H9 (cell line): ENCODE data around the gene APCDD1L. TPM values are rescaled to one million over a fixed set of nuclear protein-coding genes. Genes with fewer than 3 reads are reported as not detected.

Experiments
- DNase-seq: peaks from one replicate; pipeline ENCODE4 v3.0.0-alpha.2; 2017
- H2AFZ ChIP-seq: one replicate; pipeline ENCODE4 v1.6.1; 2013; ENCODE audit warnings: mild to moderate bottlenecking, low read length, control low read depth, moderate library complexity
- H2AK5ac ChIP-seq: 2 replicates; pipeline ENCODE4 v1.6.1; 2013; ENCODE audit warnings: low read length, control low read depth, mixed read lengths; ENCODE audit not compliant: insufficient read length
- H2BK120ac ChIP-seq: one replicate; pipeline ENCODE4 v1.6.1; 2013; ENCODE audit warnings: low read depth, mild to moderate bottlenecking, low read length, control low read depth, inconsistent platforms; ENCODE audit not compliant: poor library complexity, severe bottlenecking
- H2BK12ac ChIP-seq: 2 replicates; pipeline ENCODE4 v1.6.1; 2013; ENCODE audit warnings: low read length, control low read depth, mixed read lengths, low read depth; ENCODE audit not compliant: insufficient read length
- H2BK15ac ChIP-seq: 2 replicates; pipeline ENCODE4 v1.6.1; 2013; ENCODE audit warnings: low read depth, low read length, control low read depth
- H2BK20ac ChIP-seq: one replicate; pipeline ENCODE4 v1.6.1; 2013; ENCODE audit warnings: low read depth, mild to moderate bottlenecking, low read length, control low read depth, inconsistent platforms; ENCODE audit not compliant: poor library complexity, severe bottlenecking
- H2BK5ac ChIP-seq: 2 replicates; pipeline ENCODE4 v1.6.1; 2013; ENCODE audit warnings: low read length, control low read depth, mixed read lengths; ENCODE audit not compliant: insufficient read length
- H3K14ac ChIP-seq: 2 replicates; pipeline ENCODE4 v1.6.1; 2013; ENCODE audit warnings: low read length, control low read depth; ENCODE audit not compliant: insufficient read depth
- H3K18ac ChIP-seq: 2 replicates; pipeline ENCODE4 v1.6.1; 2013; ENCODE audit warnings: low read depth, mild to moderate bottlenecking, mixed read lengths, low read length, control low read depth; ENCODE audit not compliant: insufficient read length
- H3K23ac ChIP-seq: 2 replicates; pipeline ENCODE4 v1.6.1; 2013; ENCODE audit warnings: low read length, control low read depth, mixed read lengths, low read depth; ENCODE audit not compliant: insufficient read length
- H3K23me2 ChIP-seq: 2 replicates; pipeline ENCODE4 v1.6.1; 2013; ENCODE audit warnings: low read depth, mild to moderate bottlenecking, mixed read lengths, low read length, control low read depth; ENCODE audit not compliant: insufficient read length, poor library complexity, severe bottlenecking
- H3K27ac ChIP-seq: 2 replicates; pipeline ENCODE4 v1.5.1; 2013; ENCODE audit warnings: low read length, control low read depth, mixed read lengths, low read depth; ENCODE audit not compliant: insufficient read length
- H3K27me3 ChIP-seq: 2 replicates; pipeline ENCODE4 v1.6.1; 2013; ENCODE audit warnings: low read length, control low read depth, inconsistent platforms; ENCODE audit not compliant: insufficient read depth
- H3K4ac ChIP-seq: 2 replicates; pipeline ENCODE4 v1.6.1; 2013; ENCODE audit warnings: low read depth, mild to moderate bottlenecking, control low read depth, inconsistent platforms, low read length, moderate library complexity
- H3K4me1 ChIP-seq: 2 replicates; pipeline ENCODE4 v1.6.1; 2013; ENCODE audit warnings: low read length, control low read depth, inconsistent platforms; ENCODE audit not compliant: insufficient read depth
- H3K4me2 ChIP-seq: 2 replicates; pipeline ENCODE4 v1.6.1; 2013; ENCODE audit warnings: low read length, control low read depth, mixed read lengths; ENCODE audit not compliant: insufficient read length, insufficient read depth
- H3K56ac ChIP-seq: 2 replicates; pipeline ENCODE4 v1.6.1; 2013; ENCODE audit warnings: low read depth, mild to moderate bottlenecking, mixed read lengths, low read length, control low read depth; ENCODE audit not compliant: insufficient read length
- H3K79me1 ChIP-seq: 2 replicates; pipeline ENCODE4 v1.6.1; 2013; ENCODE audit warnings: low read depth, mild to moderate bottlenecking, moderate library complexity, low read length, control low read depth, inconsistent platforms; ENCODE audit not compliant: insufficient read depth, poor library complexity, severe bottlenecking
- H3K79me2 ChIP-seq: 2 replicates; pipeline ENCODE4 v1.6.1; 2013; ENCODE audit warnings: low read length, control low read depth, inconsistent platforms; ENCODE audit not compliant: insufficient read depth
- H3K9ac ChIP-seq: 2 replicates; pipeline ENCODE4 v1.6.1; 2013; ENCODE audit warnings: low read length, control low read depth, mixed read lengths; ENCODE audit not compliant: insufficient read length; ENCODE audit errors: extremely low read depth
- H3K9me3 ChIP-seq: one replicate; pipeline ENCODE4 v1.6.1; 2013; ENCODE audit warnings: low read depth, low read length, inconsistent platforms; ENCODE audit not compliant: control insufficient read depth
- H3T11ph ChIP-seq: one replicate; pipeline ENCODE4 v1.6.1; 2013; ENCODE audit warnings: mild to moderate bottlenecking, low read length, control low read depth, inconsistent platforms
- H4K20me1 ChIP-seq: one replicate; pipeline ENCODE4 v1.6.1; 2013; ENCODE audit not compliant: control insufficient read depth, insufficient read length, insufficient read depth
- H4K5ac ChIP-seq: 2 replicates; pipeline ENCODE4 v1.6.1; 2013; ENCODE audit warnings: low read depth, mild to moderate bottlenecking, mixed read lengths, low read length, control low read depth; ENCODE audit not compliant: insufficient read length
- H4K8ac ChIP-seq: replicated peaks from 2 replicates; pipeline ENCODE4 v1.6.1; 2013; ENCODE audit warnings: low read length, control low read depth, mixed read lengths, low read depth; ENCODE audit not compliant: insufficient read length
- H4K91ac ChIP-seq: 2 replicates; pipeline ENCODE4 v1.6.1; 2013; ENCODE audit warnings: low read depth, mild to moderate bottlenecking, moderate library complexity, mixed read lengths, low read length, control low read depth; ENCODE audit not compliant: insufficient read length
- H3K27ac Mint-ChIP-seq, 3 experiments: 2 replicates in 2 of 3; 3 replicates in 1 of 3; pipeline ENCODE4 v1.8.0; 2020 to 2021; ENCODE audit warnings: mixed read lengths in 3 of 3, mild to moderate bottlenecking in 1 of 3, moderate library complexity in 1 of 3
- H3K27me3 Mint-ChIP-seq: 2 replicates; pipeline ENCODE4 v1.8.0; 2021; ENCODE audit warnings: low read depth, mild to moderate bottlenecking, moderate library complexity, mixed read lengths
- H3K36me3 Mint-ChIP-seq, 3 experiments: 2 replicates in 2 of 3; 3 replicates in 1 of 3; pipeline ENCODE4 v1.8.0; 2020 to 2021; ENCODE audit warnings: low read depth in 3 of 3, mixed read lengths in 3 of 3; ENCODE audit not compliant: insufficient read depth in 1 of 3
- H3K4me1 Mint-ChIP-seq, 2 experiments: 2 replicates each; pipeline ENCODE4 v1.8.0; 2020; ENCODE audit warnings: mixed read lengths in 2 of 2
- H3K4me3 Mint-ChIP-seq, 2 experiments: 2 replicates in 1 of 2; 3 replicates in 1 of 2; pipeline ENCODE4 v1.8.0; 2020 to 2021; ENCODE audit warnings: mild to moderate bottlenecking in 2 of 2, mixed read lengths in 2 of 2, moderate library complexity in 1 of 2
- H3K9me3 Mint-ChIP-seq, 2 experiments: 2 replicates in 1 of 2; 3 replicates in 1 of 2; pipeline ENCODE4 v1.8.0; 2020; ENCODE audit warnings: mild to moderate bottlenecking in 2 of 2, mixed read lengths in 2 of 2, moderate library complexity in 1 of 2
- WGBS: extraction: QIAGEN DNeasy Blood & Tissue Kit; methylation state at CpG from one replicate; pipeline ENCODE4 v1.1.7; 2013; ENCODE audit warnings: missing lambda C conversion rate, low lambda C conversion rate, mixed read lengths; ENCODE audit not compliant: insufficient read length; ENCODE audit errors: extremely low coverage; 5-methylcytosine and 5-hydroxymethylcytosine counted together
- total RNA-seq: library from RNA; stranded (reverse); gene quantifications from 2 replicates; pipeline ENCODE4 v1.2.1, GENCODE V29; 2021
- TF ChIP-seq, protein P1 (sequence below): fragments of 200-600 bp; sonication (generic); conservative IDR thresholded peaks from 3 replicates; pipeline ENCODE4 v1.8.0; 2021; ENCODE audit warnings: antibody characterized with exemption, mild to moderate bottlenecking

Gene APCDD1L
- total RNA-seq, 1 experiment from 2014 or later, result 0.68 TPM

GRCh38 chr20:58482416-58482815, 32.8 kb downstream of the APCDD1L start:
- peaks cover 10% of the 10 kb centered on the region for H3K9me3 ChIP-seq
- no peaks in the 10 kb centered on the region for H3K79me2 ChIP-seq
- Mint-ChIP-seq H3K27me3 (peaks cover 15% of the 10 kb centered on the region), H3K9me3 (peaks cover 35 to 37% of the 10 kb centered on the region in 2 experiments), H3K36me3 (peaks cover 17 to 33% (median 20%) of the 10 kb centered on the region in 3 experiments), H3K27ac (no peak overlapping the region), H3K4me1 (peaks cover 6 to 7% of the 10 kb centered on the region in 2 experiments), H3K4me3 (no peak overlapping the region)
- H2BK120ac ChIP-seq, result no peak overlapping the region
- no peaks in the 10 kb centered on the region for H4K20me1 ChIP-seq
- H4K91ac ChIP-seq, result no peak overlapping the region
- H3K27ac ChIP-seq, result no peak overlapping the region
- H3K4ac ChIP-seq, result no peak overlapping the region
- H3K56ac ChIP-seq, result no peak overlapping the region
- no peak overlapping the region for H4K8ac ChIP-seq
- H3K4me1 ChIP-seq, result no peaks in the 10 kb centered on the region
- peak; percentile 23 for DNase-seq
- no peak overlapping the region for H3K14ac ChIP-seq
- no peak overlapping the region for H3T11ph ChIP-seq
- no CpG with 5 or more reads among the region's 10 CpGs for WGBS
- TF ChIP-seq, protein P1, sequence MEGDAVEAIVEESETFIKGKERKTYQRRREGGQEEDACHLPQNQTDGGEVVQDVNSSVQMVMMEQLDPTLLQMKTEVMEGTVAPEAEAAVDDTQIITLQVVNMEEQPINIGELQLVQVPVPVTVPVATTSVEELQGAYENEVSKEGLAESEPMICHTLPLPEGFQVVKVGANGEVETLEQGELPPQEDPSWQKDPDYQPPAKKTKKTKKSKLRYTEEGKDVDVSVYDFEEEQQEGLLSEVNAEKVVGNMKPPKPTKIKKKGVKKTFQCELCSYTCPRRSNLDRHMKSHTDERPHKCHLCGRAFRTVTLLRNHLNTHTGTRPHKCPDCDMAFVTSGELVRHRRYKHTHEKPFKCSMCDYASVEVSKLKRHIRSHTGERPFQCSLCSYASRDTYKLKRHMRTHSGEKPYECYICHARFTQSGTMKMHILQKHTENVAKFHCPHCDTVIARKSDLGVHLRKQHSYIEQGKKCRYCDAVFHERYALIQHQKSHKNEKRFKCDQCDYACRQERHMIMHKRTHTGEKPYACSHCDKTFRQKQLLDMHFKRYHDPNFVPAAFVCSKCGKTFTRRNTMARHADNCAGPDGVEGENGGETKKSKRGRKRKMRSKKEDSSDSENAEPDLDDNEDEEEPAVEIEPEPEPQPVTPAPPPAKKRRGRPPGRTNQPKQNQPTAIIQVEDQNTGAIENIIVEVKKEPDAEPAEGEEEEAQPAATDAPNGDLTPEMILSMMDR, result no peak
- H3K79me1 ChIP-seq, result no peaks in the 10 kb centered on the region
- H2BK15ac ChIP-seq, result no peak overlapping the region
- H4K5ac ChIP-seq, result no peak overlapping the region
- H2BK12ac ChIP-seq, result no peak overlapping the region
- H3K27me3 ChIP-seq, result no peaks in the 10 kb centered on the region
- H3K18ac ChIP-seq, result no peak overlapping the region
- H2AFZ ChIP-seq, result no peak overlapping the region
- H3K4me2 ChIP-seq, result no peak overlapping the region
- H2BK20ac ChIP-seq, result no peak overlapping the region
- H3K23ac ChIP-seq, result no peak overlapping the region
- no peak overlapping the region for H2BK5ac ChIP-seq
- no peaks in the 10 kb centered on the region for H3K23me2 ChIP-seq
- no peak overlapping the region for H2AK5ac ChIP-seq
- H3K9ac ChIP-seq, result no peak overlapping the region
